ENCODE results near the gene SEPTIN8. TPM values are rescaled to one million over a fixed set of nuclear protein-coding genes. Genes with fewer than 3 reads are reported as not detected.

Gene SEPTIN8
- total and polyA plus RNA-seq, 2 donors (not counting 1 experiment from before 2014, with no cell fraction given): 4.0 to 5.9 TPM

GRCh38 chr5:132762246-132763000, 14.6 kb downstream of the SEPTIN8 start:
- no peaks in the 10 kb centered on the region for H3K9me3 ChIP-seq (ENCODE audit: control extremely low read depth in 1 of 3, control insufficient read depth in 2 of 3, insufficient read depth in 1 of 3, low read length in 2 of 3)
- H2AFZ ChIP-seq (ENCODE audit: insufficient read depth, low read depth, low read length, poor library complexity, severe bottlenecking): no peak overlapping the region
- H4K20me1 ChIP-seq (ENCODE audit: control insufficient read depth, insufficient read depth, low read length, poor library complexity, severe bottlenecking): no peaks in the 10 kb centered on the region
- intact Hi-C loops (cut with micrococcal nuclease): no loop called here
- H3K36me3 ChIP-seq (replicated peaks in 1 of 2; ENCODE audit: control extremely low read depth in 1 of 2, control insufficient read depth in 1 of 2, extremely low read depth in 1 of 2, insufficient read depth in 2 of 2, low read length in 1 of 2): no peaks in the 10 kb centered on the region
- POLR2A ChIA-PET: no interaction called here
- 96% methylated on average over 11 of the region's 11 CpGs for WGBS (ENCODE audit: insufficient coverage)
- no peak overlapping the region for H3K9ac ChIP-seq (ENCODE audit: low read length)
- CTCF ChIA-PET: no interaction called here
- Mint-ChIP-seq H3K27ac (no peak overlapping the region), H3K9me3 (ENCODE audit: insufficient read depth) (no peaks in the 10 kb centered on the region), H3K4me1 (no peaks in the 10 kb centered on the region), H3K27me3 (no peaks in the 10 kb centered on the region), H3K4me3 (no peak overlapping the region)
- no peak overlapping the region for H3K4me3 ChIP-seq (ENCODE audit: control extremely low read depth in 1 of 5, extremely low read depth in 1 of 5, insufficient read depth in 1 of 5, low read depth in 2 of 5, low read length in 4 of 5)
- ATAC-seq (ENCODE audit: low read depth) (no peak), DNase-seq (no peak)
- no peak overlapping the region for H3K4me2 ChIP-seq (replicated peaks; ENCODE audit: low read depth, low read length, poor library complexity, severe bottlenecking)
- H3K4me1 ChIP-seq (ENCODE audit: control insufficient read depth in 2 of 2, insufficient read depth in 2 of 2, low read length in 2 of 2): no peaks in the 10 kb centered on the region
- H3K79me2 ChIP-seq (ENCODE audit: control insufficient read depth, insufficient read depth, low read length): no peaks in the 10 kb centered on the region
- H3K27ac ChIP-seq (ENCODE audit: low read length in 2 of 2): no peak overlapping the region
- H3K27me3 ChIP-seq (replicated peaks in 1 of 4; ENCODE audit: control extremely low read depth in 1 of 4, control insufficient read depth in 3 of 4, insufficient read depth in 4 of 4, low read length in 3 of 4): no peaks in the 10 kb centered on the region
- TF ChIP-seq EZH2 (IDR thresholded peaks at IDR 0.05; ENCODE audit: borderline replicate concordance, insufficient read depth, low read depth, low read length, poor library complexity, severe bottlenecking): no peak
- no peak for TF ChIP-seq CTCF (IDR thresholded peaks at IDR 0.05)

DNA sequence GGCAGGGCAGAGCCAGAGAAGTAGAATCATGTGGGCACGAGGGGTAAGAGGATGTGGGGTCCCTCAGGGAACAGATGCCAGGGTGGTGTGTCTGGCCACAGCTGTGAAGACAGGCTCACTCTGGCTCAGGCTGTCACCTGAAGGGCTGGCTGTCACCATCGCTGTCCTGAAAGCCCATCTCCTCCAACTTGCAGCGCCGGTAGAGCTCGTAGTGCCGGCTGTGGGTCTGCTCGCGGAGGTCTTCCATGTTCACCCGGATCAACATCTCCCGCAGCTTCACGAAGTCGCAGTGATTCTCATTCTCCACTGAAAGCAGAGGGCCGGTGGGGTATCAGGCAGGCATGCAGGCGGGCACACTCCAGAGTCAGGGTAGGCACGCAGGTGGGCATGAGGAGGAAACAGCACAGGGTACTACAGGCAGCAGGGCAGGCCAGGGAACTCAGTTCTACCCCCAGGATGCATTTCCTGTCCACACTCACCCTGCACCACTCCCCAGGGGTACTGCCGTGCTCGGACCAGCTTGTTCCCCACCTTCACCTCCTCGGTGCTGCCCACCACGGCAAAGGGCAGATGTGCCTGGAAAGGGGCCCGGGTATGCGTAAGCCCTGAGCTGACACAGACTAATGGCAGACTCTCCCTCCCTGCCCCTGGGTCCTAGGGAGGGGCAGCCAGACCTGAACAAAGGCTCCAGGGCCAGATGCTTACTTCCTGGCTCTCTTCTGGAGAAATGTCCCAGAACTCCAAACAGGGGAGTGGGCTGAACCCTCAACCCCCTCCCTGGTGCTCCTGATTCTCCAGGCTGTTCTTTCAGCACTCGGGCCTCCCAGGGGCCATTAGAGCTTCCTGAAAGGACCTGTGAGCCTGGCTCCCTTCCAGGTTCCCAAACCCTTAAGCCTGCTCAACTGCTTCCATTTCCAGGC, 15.5 kb downstream of the SEPTIN8 start:
- Histone ChIP-seq H3K27me3 (replicated peaks in 1 of 4; ENCODE audit: control extremely low read depth in 1 of 4, control insufficient read depth in 3 of 4, insufficient read depth in 4 of 4, low read length in 3 of 4) (no peaks in the 10 kb centered on the region), H2AFZ (ENCODE audit: insufficient read depth, low read depth, low read length, poor library complexity, severe bottlenecking) (no peak overlapping the region), H4K20me1 (ENCODE audit: control insufficient read depth, insufficient read depth, low read length, poor library complexity, severe bottlenecking) (no peaks in the 10 kb centered on the region), H3K79me2 (ENCODE audit: control insufficient read depth, insufficient read depth, low read length) (no peaks in the 10 kb centered on the region), H3K9me3 (ENCODE audit: control extremely low read depth in 1 of 3, control insufficient read depth in 2 of 3, insufficient read depth in 1 of 3, low read length in 2 of 3) (no peaks in the 10 kb centered on the region), H3K4me2 (replicated peaks; ENCODE audit: low read depth, low read length, poor library complexity, severe bottlenecking) (no peak overlapping the region), H3K4me3 (ENCODE audit: control extremely low read depth in 1 of 5, extremely low read depth in 1 of 5, insufficient read depth in 1 of 5, low read depth in 2 of 5, low read length in 4 of 5) (no peak overlapping the region), H3K9ac (ENCODE audit: low read length) (no peak overlapping the region), H3K27ac (ENCODE audit: low read length in 2 of 2) (no peak overlapping the region), H3K4me1 (ENCODE audit: control insufficient read depth in 2 of 2, insufficient read depth in 2 of 2, low read length in 2 of 2) (no peaks in the 10 kb centered on the region), H3K36me3 (replicated peaks in 1 of 2; ENCODE audit: control extremely low read depth in 1 of 2, control insufficient read depth in 1 of 2, extremely low read depth in 1 of 2, insufficient read depth in 2 of 2, low read length in 1 of 2) (no peaks in the 10 kb centered on the region)
- TF ChIP-seq EZH2 (IDR thresholded peaks at IDR 0.05; ENCODE audit: borderline replicate concordance, insufficient read depth, low read depth, low read length, poor library complexity, severe bottlenecking) (no peak), CTCF (IDR thresholded peaks at IDR 0.05) (no peak)
- POLR2A ChIA-PET: no interaction called here
- CTCF ChIA-PET: no interaction called here
- ATAC-seq (ENCODE audit: low read depth) (no peak), DNase-seq (no peak)
- H3K27ac Mint-ChIP-seq: no peak overlapping the region
- H3K4me1 Mint-ChIP-seq: no peaks in the 10 kb centered on the region
- H3K9me3 Mint-ChIP-seq (ENCODE audit: insufficient read depth): no peaks in the 10 kb centered on the region
- H3K27me3 Mint-ChIP-seq: no peaks in the 10 kb centered on the region
- 91% methylated on average over 21 of the region's 22 CpGs for WGBS (ENCODE audit: insufficient coverage)
- intact Hi-C loops (cut with micrococcal nuclease): no loop called here
- no peak overlapping the region for H3K4me3 Mint-ChIP-seq
